ENCODE results near the gene ABITRAM.
"Not testable (repeated sequence)": the region's sequence is repeated elsewhere in the genome, so short reads cannot be mapped to it uniquely, and the experiment has no call there.

The ABITRAM gene, protein sequence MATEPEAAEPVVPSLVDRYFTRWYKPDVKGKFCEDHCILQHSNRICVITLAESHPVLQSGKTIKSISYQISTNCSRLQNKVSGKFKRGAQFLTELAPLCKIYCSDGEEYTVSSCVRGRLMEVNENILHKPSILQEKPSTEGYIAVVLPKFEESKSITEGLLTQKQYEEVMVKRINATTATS

DNA sequence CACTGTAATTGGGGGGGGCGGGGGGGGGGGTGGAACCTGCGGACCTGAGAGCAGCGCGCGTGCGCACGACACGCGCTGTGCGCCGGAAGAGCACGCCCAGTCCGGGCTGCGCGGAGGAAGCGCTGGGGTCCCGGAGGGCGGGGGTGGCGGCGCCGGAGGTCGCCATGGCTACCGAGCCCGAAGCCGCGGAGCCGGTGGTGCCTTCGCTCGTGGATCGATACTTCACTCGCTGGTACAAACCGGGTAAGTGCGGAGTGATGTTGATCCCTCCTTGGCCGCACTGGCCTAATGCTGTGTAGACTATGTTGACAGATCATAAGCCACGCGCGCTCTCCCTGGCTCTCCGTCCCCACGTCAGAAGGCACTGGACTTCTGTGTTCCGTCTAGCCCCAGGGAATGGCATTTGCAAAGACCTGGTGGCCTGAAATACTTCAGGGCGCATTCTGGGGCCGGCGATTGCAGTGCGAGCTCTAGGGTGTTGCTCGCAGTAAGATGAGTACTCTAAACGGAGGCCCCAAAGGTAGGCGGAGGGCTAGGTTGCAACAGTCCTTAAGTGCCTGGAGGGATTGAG lies at the start of gene ABITRAM:
TSS of gene ABITRAM (plus strand) at position 78 of the 571 bp plus-strand sequence. CDS start at position 165, 87 bp downstream.
- Histone ChIP-seq H3K4me3 (ENCODE audit: low read depth, low read length) (peak within 1 kb of the TSS; percentile 98), H3K9me3 (ENCODE audit: control insufficient read depth, insufficient read depth, low read length) (no peaks in the 10 kb centered on the region), H3K9ac (ENCODE audit: low read depth, low read length) (peak within 1 kb of the TSS; percentile 77), H3K4me1 (ENCODE audit: control insufficient read depth, insufficient read depth, low read length) (peaks cover 5% of the 10 kb centered on the region), H3K27me3 (ENCODE audit: control insufficient read depth, insufficient read depth, low read length) (no peaks in the 10 kb centered on the region), H3K36me3 (ENCODE audit: control insufficient read depth, insufficient read depth, low read length) (peaks cover 3% of the 10 kb centered on the region)

DNA sequence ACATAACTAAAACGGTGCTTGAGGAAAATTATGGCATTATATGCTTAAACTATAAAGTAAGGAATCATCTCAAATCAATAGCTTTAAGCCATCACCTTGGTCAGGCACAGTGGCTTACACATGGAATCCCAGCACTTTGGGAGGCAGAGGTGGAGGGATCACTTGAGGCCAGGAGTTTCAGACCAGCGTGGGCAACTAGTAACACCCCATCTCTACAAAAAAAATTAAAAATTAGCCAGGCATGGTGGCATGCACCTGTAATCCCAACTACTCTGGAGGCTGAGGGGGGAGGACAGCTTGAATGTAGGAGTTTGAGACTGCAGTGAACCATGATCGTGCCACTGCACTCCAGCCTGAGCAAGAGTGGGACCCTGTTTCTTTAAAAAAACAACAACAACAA lies 49.5 kb upstream of the ABITRAM start:
- no peaks in the 10 kb centered on the region for H3K4me1 ChIP-seq (ENCODE audit: control insufficient read depth, insufficient read depth, low read length)

DNA sequence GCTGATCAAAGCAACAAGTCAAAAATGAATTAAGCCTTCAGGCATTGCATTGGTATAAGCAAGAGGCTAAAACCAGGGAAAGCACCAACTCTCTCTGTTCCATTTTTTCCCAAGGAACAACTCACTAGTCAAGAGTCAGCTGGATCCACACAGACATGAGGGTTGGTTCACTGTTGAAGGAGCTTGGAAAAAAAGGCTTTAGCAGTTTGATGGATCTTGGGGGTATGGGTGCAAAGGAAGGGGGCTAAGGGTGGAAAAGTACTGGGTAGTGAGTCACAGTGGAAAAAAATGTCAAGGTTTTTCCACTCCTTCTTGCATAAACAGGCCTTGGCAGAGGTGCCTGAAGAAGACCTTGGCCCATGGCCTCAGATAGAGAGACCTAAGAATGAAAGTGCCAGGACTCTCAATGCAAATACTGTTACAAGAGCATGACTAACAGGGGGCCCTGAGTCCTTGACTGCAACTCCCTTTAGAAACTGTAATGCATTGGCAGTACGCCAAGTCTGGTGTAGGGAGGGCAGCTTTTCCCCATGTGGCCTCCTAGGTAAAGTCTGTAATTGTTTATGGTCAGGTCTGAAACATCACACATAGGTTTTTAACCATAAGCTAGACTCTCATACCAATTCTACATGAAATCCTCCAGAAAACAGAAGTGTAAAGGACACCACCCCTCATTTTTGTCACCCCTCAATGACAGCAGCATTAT lies 48.4 kb upstream of the ABITRAM start:
- Histone ChIP-seq H3K4me1 (ENCODE audit: control insufficient read depth, insufficient read depth, low read length) (no peaks in the 10 kb centered on the region), H3K9me3 (ENCODE audit: control insufficient read depth, insufficient read depth, low read length) (no peaks in the 10 kb centered on the region), H3K36me3 (ENCODE audit: control insufficient read depth, insufficient read depth, low read length) (peaks cover 15% of the 10 kb centered on the region), H3K27me3 (ENCODE audit: control insufficient read depth, insufficient read depth, low read length) (no peaks in the 10 kb centered on the region), H3K9ac (ENCODE audit: low read depth, low read length) (no peak overlapping the region), H3K4me3 (ENCODE audit: low read depth, low read length) (no peak overlapping the region)

More for the DNA sequence above, 49.5 kb upstream of the ABITRAM start:
- Histone ChIP-seq H3K9me3 (ENCODE audit: control insufficient read depth, insufficient read depth, low read length) (no peaks in the 10 kb centered on the region), H3K4me3 (ENCODE audit: low read depth, low read length) (no peak overlapping the region), H3K36me3 (ENCODE audit: control insufficient read depth, insufficient read depth, low read length) (peaks cover 13% of the 10 kb centered on the region), H3K9ac (ENCODE audit: low read depth, low read length) (no peak overlapping the region), H3K27me3 (ENCODE audit: control insufficient read depth, insufficient read depth, low read length) (no peaks in the 10 kb centered on the region)

DNA sequence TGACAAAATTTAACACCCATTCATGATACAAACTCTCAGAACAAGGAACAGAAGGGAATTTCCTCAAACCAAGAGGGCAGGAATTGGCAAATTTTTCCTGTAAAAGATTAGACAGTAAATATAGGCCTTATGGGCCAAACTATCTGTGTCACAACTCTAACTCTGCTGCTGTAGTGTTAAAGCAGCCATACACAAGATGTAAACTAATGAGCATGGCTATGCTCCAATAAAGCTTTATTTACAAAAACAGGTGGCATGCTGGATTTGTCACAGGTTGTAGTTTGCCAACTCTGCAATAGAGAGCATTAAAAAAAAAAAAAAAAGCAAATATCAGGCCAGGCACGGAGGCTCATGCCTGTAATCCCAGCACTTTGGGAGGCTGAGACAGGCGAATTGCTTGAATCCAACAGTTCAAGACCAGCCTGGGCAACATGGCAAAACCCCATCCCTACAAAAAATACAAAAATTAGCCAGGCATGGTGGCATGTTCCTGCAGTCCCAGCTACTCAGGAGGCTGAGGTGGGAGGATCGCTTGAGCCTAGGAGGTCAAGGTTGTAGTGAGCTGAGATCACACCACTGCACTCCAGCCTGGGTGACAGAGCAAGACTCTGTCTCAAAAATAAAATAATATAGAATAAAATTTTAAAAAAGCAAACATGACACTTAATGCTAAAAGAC lies 47.5 kb upstream of the ABITRAM start:
- H3K4me1 ChIP-seq (ENCODE audit: control insufficient read depth, insufficient read depth, low read length); H3K4me3 ChIP-seq (ENCODE audit: low read depth, low read length); H3K27me3 ChIP-seq (ENCODE audit: control insufficient read depth, insufficient read depth, low read length); H3K9me3 ChIP-seq (ENCODE audit: control insufficient read depth, insufficient read depth, low read length); H3K9ac ChIP-seq (ENCODE audit: low read depth, low read length): not testable (repeated sequence)
- H3K36me3 ChIP-seq (ENCODE audit: control insufficient read depth, insufficient read depth, low read length) = peaks cover 18% of the 10 kb centered on the region

DNA sequence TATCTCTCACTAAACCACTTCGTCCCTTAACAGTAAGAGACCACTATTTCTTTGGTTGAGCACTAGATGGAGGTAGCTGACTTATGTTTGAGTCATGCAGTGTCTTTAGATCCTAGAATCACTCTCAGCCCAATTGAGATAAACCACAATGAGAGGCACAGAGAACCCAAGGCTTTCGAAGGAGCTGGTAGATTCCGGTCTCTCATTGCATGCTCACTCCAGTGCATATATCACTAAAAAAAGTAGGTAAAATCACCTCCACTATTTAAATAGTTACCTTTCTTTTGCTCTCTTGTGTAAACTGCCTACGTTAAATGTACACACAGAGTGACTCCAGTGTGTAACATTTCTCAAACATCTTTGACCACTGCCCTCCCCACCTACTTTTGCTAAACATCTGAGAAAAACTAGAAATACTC lies 44.5 kb upstream of the ABITRAM start:
- Histone ChIP-seq H3K4me3 (ENCODE audit: low read depth, low read length) (no peak overlapping the region), H3K27me3 (ENCODE audit: control insufficient read depth, insufficient read depth, low read length) (no peaks in the 10 kb centered on the region), H3K9ac (ENCODE audit: low read depth, low read length) (no peak overlapping the region), H3K4me1 (ENCODE audit: control insufficient read depth, insufficient read depth, low read length) (no peaks in the 10 kb centered on the region), H3K36me3 (ENCODE audit: control insufficient read depth, insufficient read depth, low read length) (peaks cover 19% of the 10 kb centered on the region), H3K9me3 (ENCODE audit: control insufficient read depth, insufficient read depth, low read length) (no peaks in the 10 kb centered on the region)

DNA sequence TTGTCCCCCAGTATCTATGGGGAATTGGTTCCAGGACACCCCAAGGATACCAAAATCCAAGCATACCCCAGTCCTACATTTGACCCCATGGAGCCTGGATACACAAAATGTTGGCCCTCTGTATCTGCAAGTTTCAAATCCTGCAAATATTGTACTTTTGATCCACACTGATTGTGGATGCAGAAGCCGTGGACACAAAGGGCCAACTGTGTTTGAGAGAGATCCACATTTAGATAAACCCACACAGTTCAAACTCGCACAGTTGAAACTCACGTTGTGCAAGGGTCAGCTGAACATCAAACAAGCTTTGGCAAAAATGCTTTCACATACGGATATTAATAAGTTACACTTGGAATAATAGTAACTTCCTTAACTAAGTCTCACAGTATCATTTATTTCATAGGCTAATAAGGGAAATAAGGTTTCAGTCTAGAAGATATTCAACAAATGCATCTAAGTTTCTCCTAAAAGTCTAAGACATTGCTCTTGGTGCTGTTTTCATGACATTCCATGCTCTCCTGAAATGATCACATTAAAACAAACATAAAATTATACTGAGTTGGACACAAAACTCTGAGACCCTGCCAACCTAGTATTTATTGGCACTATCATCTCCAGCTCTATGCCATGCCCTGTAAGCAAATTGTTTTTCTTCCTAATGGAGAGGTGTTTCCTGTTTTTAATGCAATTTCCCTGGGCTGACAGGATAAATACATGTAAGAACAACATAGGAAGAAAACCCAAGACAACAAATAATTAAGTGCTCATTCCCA lies 39.8 kb upstream of the ABITRAM start:
- H3K4me1 ChIP-seq (ENCODE audit: control insufficient read depth, insufficient read depth, low read length) = no peaks in the 10 kb centered on the region
- no peak overlapping the region for H3K4me3 ChIP-seq (ENCODE audit: low read depth, low read length)
- peaks cover 30% of the 10 kb centered on the region for H3K36me3 ChIP-seq (ENCODE audit: control insufficient read depth, insufficient read depth, low read length)
- H3K9ac ChIP-seq (ENCODE audit: low read depth, low read length) = no peak overlapping the region
- H3K27me3 ChIP-seq (ENCODE audit: control insufficient read depth, insufficient read depth, low read length) = no peaks in the 10 kb centered on the region
- H3K9me3 ChIP-seq (ENCODE audit: control insufficient read depth, insufficient read depth, low read length) = no peaks in the 10 kb centered on the region

DNA sequence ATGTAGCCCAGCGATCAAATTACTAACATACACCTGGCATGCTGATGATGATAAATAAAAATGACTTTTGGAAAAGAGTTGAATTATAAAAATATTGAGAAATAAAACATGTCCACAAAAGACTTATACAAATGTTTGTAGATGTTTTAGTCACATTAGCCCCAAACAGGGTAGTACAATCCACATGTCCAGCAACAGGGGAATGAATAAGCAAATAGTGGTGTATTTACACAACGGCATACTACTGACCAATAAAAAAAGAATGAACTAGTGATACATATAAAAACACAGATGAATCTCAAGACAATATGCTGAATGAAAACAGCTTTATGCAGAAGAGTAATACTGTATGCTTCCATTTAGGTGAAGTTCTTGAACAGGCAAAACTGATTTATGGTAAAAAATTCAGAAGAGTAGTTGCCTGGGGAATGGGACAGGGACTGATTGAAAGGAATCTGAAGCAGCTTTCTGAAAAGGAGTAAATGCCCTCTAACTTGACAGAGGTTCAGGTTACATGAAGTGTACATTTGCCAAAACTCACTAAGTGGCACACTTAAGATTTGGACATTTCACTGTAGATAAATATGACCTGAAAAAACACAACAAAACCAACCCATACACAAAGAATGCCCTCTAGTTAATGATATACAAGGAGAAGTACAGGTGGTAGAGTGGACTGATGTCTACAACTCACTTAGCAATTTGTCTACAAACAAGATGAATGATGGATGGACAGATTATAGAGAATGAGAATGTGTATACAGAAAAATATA lies 36.7 kb upstream of the ABITRAM start:
- Histone ChIP-seq H3K4me3 (ENCODE audit: low read depth, low read length) (no peak overlapping the region), H3K4me1 (ENCODE audit: control insufficient read depth, insufficient read depth, low read length) (no peaks in the 10 kb centered on the region), H3K9me3 (ENCODE audit: control insufficient read depth, insufficient read depth, low read length) (no peaks in the 10 kb centered on the region), H3K27me3 (ENCODE audit: control insufficient read depth, insufficient read depth, low read length) (no peaks in the 10 kb centered on the region), H3K36me3 (ENCODE audit: control insufficient read depth, insufficient read depth, low read length) (peaks cover 35% of the 10 kb centered on the region), H3K9ac (ENCODE audit: low read depth, low read length) (no peak overlapping the region)

DNA sequence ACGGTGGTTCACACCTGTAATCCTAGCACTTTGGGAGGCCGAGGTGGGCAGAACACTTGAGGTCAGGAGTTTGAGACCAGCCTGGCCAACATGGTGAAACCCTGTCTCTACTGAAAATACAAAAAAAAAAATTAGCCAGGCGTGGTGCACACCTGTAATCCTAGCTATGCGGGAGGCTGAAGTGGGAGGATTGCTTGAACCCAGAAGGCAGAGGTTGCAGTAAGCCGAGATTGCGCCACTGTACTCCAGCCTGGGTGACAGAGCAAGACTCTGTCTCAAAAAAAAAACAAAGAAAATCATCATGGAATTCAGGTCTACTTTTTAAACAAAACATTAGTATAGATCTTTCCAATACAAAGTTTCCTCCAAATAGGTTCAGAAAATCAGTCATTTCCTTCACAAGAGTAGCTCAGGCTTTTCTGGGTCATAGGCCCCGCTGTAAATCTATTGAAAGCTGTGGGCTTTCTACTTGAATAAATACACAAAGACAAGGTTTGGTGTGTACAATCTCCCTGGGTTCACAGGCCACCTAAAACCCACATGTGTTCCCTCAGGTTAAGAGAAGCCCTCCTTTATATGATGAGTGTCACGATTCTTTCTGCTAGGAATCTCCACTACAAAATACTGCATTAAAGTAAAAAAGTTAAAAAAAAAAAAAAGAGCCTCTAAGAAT lies 35.0 kb upstream of the ABITRAM start:
- not testable (repeated sequence) for H3K4me1 ChIP-seq (ENCODE audit: control insufficient read depth, insufficient read depth, low read length); H3K27me3 ChIP-seq (ENCODE audit: control insufficient read depth, insufficient read depth, low read length); H3K9ac ChIP-seq (ENCODE audit: low read depth, low read length); H3K9me3 ChIP-seq (ENCODE audit: control insufficient read depth, insufficient read depth, low read length); H3K4me3 ChIP-seq (ENCODE audit: low read depth, low read length)
- peaks cover 30% of the 10 kb centered on the region for H3K36me3 ChIP-seq (ENCODE audit: control insufficient read depth, insufficient read depth, low read length)

DNA sequence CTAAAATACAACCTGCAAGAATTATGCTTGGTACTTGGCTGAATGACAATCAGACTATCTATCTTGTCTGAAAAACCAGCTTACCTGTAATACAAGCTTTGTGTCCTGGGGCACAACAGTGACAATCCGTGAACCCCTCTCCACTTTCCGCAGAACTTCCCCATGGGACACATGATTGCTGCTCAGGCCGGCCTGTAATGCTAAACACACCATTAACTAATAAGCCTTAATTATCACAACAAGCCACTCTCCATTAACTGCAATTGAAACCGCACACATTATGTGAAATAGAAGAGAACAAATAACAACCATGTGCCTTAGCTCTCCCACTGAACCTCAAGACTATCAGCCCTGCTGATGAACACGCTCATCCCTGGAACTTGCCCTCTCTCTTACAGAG lies 34.0 kb upstream of the ABITRAM start:
- Histone ChIP-seq H3K4me3 (ENCODE audit: low read depth, low read length) (no peak overlapping the region), H3K9me3 (ENCODE audit: control insufficient read depth, insufficient read depth, low read length) (no peaks in the 10 kb centered on the region), H3K36me3 (ENCODE audit: control insufficient read depth, insufficient read depth, low read length) (peaks cover 30% of the 10 kb centered on the region), H3K4me1 (ENCODE audit: control insufficient read depth, insufficient read depth, low read length) (no peaks in the 10 kb centered on the region), H3K9ac (ENCODE audit: low read depth, low read length) (no peak overlapping the region), H3K27me3 (ENCODE audit: control insufficient read depth, insufficient read depth, low read length) (no peaks in the 10 kb centered on the region)

DNA sequence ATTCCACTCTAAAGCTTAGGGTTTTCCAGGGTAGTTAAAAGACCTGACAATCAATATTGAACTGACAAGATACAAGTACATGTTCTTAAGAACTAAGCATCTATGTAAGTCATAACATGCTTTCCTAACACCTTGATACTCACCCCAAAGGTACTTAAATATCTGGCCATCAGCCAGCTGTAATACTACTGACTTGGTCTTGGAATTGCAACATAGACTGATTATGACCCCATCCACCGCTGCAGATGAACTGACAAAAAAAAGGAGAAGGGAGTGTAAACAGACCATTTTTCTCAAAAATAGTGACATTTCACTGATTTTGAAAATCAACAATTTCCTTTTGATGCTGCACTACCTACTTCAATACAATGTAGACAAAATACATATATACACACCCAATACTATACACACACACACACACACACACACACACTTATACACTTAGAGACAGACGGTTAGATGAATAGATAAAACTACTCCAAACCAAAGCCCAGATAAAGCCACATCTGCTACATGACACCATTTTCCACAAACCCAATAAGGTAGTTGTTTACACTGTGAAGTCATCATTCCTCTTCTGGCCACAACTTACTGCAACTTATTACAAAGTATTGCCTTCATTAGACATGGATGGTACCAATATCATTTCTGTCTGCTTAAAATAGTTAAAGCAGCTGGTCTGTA lies 30.6 kb upstream of the ABITRAM start:
- Histone ChIP-seq H3K9me3 (ENCODE audit: control insufficient read depth, insufficient read depth, low read length) (no peaks in the 10 kb centered on the region), H3K27me3 (ENCODE audit: control insufficient read depth, insufficient read depth, low read length) (no peaks in the 10 kb centered on the region), H3K36me3 (ENCODE audit: control insufficient read depth, insufficient read depth, low read length) (peaks cover 31% of the 10 kb centered on the region)

More for the DNA sequence above, 30.6 kb upstream of the ABITRAM start:
- Histone ChIP-seq H3K4me1 (ENCODE audit: control insufficient read depth, insufficient read depth, low read length) (no peaks in the 10 kb centered on the region), H3K4me3 (ENCODE audit: low read depth, low read length) (no peak overlapping the region), H3K9ac (ENCODE audit: low read depth, low read length) (no peak overlapping the region)

Data from iPS-15b (cell line).